Hepatocyte (in vitro differentiated cells): ENCODE results near the gene CECR2. TPM values are rescaled to one million over a fixed set of nuclear protein-coding genes. Genes with fewer than 3 reads are reported as not detected.

Experiments used
- DNase-seq: peaks from one replicate; pipeline ENCODE4 v3.0.0-alpha.2; 2016; ENCODE audit warnings: low spot score
- H2AFZ ChIP-seq: fragments of 200-600 bp; sonication (generic); 2 replicates; pipeline ENCODE4 v1.6.0; 2016; ENCODE audit warnings: antibody characterized with exemption, mild to moderate bottlenecking
- H3K27ac ChIP-seq: fragments of 200-600 bp; sonication (generic); 2 replicates; pipeline ENCODE4 v1.5.1; 2016; ENCODE audit warnings: mild to moderate bottlenecking
- H3K27me3 ChIP-seq: fragments of 200-600 bp; sonication (generic); 2 replicates; pipeline ENCODE4 v1.6.1; 2016
- H3K36me3 ChIP-seq: fragments of 200-600 bp; sonication (generic); replicated peaks from 2 replicates; pipeline ENCODE4 v1.5.1; 2016; ENCODE audit warnings: low read depth; ENCODE audit not compliant: insufficient read depth
- H3K4me1 ChIP-seq: fragments of 200-600 bp; sonication (generic); 2 replicates; pipeline ENCODE4 v1.5.1; 2016; ENCODE audit warnings: mild to moderate bottlenecking, moderate library complexity; ENCODE audit not compliant: insufficient read depth
- H3K4me2 ChIP-seq: fragments of 200-600 bp; sonication (generic); 2 replicates; pipeline ENCODE4 v1.6.0; 2016
- H3K4me3 ChIP-seq: fragments of 200-600 bp; sonication (generic); 2 replicates; pipeline ENCODE4 v1.5.1; 2016; ENCODE audit warnings: mild to moderate bottlenecking
- H3K79me2 ChIP-seq: fragments of 200-600 bp; sonication (generic); 2 replicates; pipeline ENCODE4 v1.6.0; 2017; ENCODE audit warnings: mild to moderate bottlenecking
- H3K9me2 ChIP-seq: fragments of 200-600 bp; sonication (generic); replicated peaks from 2 replicates; pipeline ENCODE4 v1.6.0; 2017; ENCODE audit warnings: mild to moderate bottlenecking; ENCODE audit not compliant: insufficient read depth
- H3K9me3 ChIP-seq: fragments of 200-600 bp; sonication (generic); 2 replicates; pipeline ENCODE4 v1.5.1; 2016; ENCODE audit warnings: low read depth, mild to moderate bottlenecking
- H4K20me1 ChIP-seq: fragments of 200-600 bp; sonication (generic); 2 replicates; pipeline ENCODE4 v1.6.0; 2016; ENCODE audit warnings: mild to moderate bottlenecking; ENCODE audit not compliant: insufficient read depth, poor library complexity, severe bottlenecking
- EZH2 ChIP-seq: fragments of 200-600 bp; sonication (generic); IDR thresholded peaks from 2 replicates; pipeline ENCODE4 v1.6.1; 2016; ENCODE audit warnings: antibody characterized with exemption, mild to moderate bottlenecking, borderline replicate concordance
- EZH2phosphoT487 ChIP-seq: fragments of 200-600 bp; sonication (generic); IDR thresholded peaks from one replicate; pipeline ENCODE4 v1.6.1; 2018; ENCODE audit warnings: antibody characterized with exemption, mild to moderate bottlenecking, low read depth, moderate library complexity; ENCODE audit not compliant: unreplicated experiment, severe bottlenecking
- WGBS: methylation state at CpG from one replicate; pipeline ENCODE4 v1.1.6; 2016; ENCODE audit warnings: low lambda C conversion rate; ENCODE audit errors: missing lambda C conversion rate; 5-methylcytosine and 5-hydroxymethylcytosine counted together
- polyA plus RNA-seq: library from polyadenylated mRNA; unstranded; fragments of >200 nt; fragmentation: Nextera tagmentation; extraction: Ambion mirVana; gene quantifications from 2 replicates; pipeline ENCODE4 v1.2.1, GENCODE V29; 2016
- total RNA-seq: library from RNA; depleted of rRNA; stranded (reverse); fragments of >200 nt; gene quantifications from 2 replicates; pipeline ENCODE4 v1.2.3, GENCODE V29; 2014
- TF ChIP-seq, protein P1 (sequence below): fragments of 200-600 bp; sonication (generic); IDR thresholded peaks from 2 replicates; pipeline ENCODE4 v1.5.1; 2016; ENCODE audit warnings: antibody characterized with exemption, mild to moderate bottlenecking; ENCODE audit not compliant: poor library complexity

Gene CECR2
- total and polyA plus RNA-seq, 2 experiments from 2014 or later = 2.2 to 3.6 TPM

DNA sequence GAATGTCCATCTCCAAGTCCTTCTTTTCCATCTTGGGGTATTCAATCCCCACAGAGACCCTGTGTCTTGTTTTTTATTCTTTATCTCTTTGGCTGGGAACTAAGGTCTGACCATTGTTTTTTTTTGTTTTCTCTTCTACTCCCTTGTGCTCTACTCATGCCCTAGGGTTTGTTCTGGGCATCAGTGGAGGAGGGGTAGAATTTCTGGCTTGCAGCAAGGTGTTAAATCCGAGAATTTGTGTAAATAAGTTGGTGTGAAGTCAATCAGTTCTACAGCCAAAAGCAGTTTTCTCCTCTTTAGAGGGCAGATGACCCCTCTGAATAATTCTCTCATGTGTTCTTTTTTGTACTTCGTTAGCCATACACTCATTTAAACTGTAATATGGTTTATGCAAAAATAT is 10.7 kb downstream of the CECR2 start:
- Histone ChIP-seq H4K20me1 (no peaks in the 10 kb centered on the region), H3K27me3 (no peaks in the 10 kb centered on the region), H3K36me3 (no peaks in the 10 kb centered on the region), H2AFZ (no peak overlapping the region), H3K9me3 (peaks cover 5% of the 10 kb centered on the region), H3K9me2 (no peaks in the 10 kb centered on the region), H3K4me2 (peak overlapping the region; percentile 39), H3K27ac (peak overlapping the region; percentile 10), H3K4me1 (peaks cover 22% of the 10 kb centered on the region), H3K79me2 (peaks cover 83% of the 10 kb centered on the region), H3K4me3 (no peak overlapping the region)
- TF ChIP-seq, protein P1, sequence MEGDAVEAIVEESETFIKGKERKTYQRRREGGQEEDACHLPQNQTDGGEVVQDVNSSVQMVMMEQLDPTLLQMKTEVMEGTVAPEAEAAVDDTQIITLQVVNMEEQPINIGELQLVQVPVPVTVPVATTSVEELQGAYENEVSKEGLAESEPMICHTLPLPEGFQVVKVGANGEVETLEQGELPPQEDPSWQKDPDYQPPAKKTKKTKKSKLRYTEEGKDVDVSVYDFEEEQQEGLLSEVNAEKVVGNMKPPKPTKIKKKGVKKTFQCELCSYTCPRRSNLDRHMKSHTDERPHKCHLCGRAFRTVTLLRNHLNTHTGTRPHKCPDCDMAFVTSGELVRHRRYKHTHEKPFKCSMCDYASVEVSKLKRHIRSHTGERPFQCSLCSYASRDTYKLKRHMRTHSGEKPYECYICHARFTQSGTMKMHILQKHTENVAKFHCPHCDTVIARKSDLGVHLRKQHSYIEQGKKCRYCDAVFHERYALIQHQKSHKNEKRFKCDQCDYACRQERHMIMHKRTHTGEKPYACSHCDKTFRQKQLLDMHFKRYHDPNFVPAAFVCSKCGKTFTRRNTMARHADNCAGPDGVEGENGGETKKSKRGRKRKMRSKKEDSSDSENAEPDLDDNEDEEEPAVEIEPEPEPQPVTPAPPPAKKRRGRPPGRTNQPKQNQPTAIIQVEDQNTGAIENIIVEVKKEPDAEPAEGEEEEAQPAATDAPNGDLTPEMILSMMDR = no peak
- TF ChIP-seq EZH2phosphoT487 (no peak), EZH2 (no peak)
- 46% methylated on average over 2 of the region's 2 CpGs for WGBS
- DNase-seq = no peak

DNA sequence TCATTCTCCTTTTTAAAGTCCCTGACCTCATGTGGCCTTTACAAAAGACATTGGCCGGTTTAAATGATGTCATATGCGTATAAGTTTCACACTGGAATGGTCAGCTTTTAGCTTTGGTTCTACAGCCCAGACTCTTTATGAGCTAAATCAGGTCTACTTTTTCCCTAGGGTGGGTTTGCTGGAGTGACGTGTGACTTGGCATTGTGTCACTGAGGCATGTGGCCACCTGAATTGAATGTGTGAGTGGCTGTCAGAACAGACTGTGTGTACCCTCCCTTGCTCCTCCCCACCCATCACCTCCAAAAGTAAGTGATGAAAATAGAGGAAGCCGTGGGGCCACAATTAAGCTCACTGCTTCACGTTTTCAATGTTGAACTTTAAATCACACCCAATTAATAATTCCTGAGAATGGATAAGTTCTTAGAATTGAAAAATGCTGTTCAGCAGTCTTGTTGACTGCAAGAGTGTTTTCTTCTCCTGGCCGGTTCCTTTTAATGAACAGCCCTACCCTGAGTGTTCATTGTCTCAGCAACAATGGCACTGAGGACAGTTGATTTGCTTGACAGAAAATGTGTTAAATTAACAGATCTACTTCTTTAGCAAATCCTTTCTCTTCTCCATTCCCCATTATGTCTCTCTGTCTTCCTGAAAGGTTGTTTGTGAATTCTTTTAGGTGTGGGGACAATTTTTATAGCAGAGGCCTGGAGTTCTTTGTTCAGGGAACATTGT is 11.3 kb downstream of the CECR2 start:
- no peak overlapping the region for H3K4me2 ChIP-seq
- no peaks in the 10 kb centered on the region for H3K27me3 ChIP-seq
- H3K9me2 ChIP-seq = no peaks in the 10 kb centered on the region
- H2AFZ ChIP-seq = no peak overlapping the region
- no peak overlapping the region for H3K4me3 ChIP-seq
- no peak for DNase-seq
- no peaks in the 10 kb centered on the region for H3K36me3 ChIP-seq
- H3K79me2 ChIP-seq = peaks cover 81% of the 10 kb centered on the region
- 67% methylated on average over 6 of the region's 6 CpGs for WGBS
- TF ChIP-seq, protein P1 = no peak
- TF ChIP-seq EZH2phosphoT487 = no peak
- no peak for TF ChIP-seq EZH2
- peaks cover 22% of the 10 kb centered on the region for H3K4me1 ChIP-seq
- H3K9me3 ChIP-seq = peaks cover 5% of the 10 kb centered on the region
- H4K20me1 ChIP-seq = no peaks in the 10 kb centered on the region
- H3K27ac ChIP-seq = no peak overlapping the region

DNA sequence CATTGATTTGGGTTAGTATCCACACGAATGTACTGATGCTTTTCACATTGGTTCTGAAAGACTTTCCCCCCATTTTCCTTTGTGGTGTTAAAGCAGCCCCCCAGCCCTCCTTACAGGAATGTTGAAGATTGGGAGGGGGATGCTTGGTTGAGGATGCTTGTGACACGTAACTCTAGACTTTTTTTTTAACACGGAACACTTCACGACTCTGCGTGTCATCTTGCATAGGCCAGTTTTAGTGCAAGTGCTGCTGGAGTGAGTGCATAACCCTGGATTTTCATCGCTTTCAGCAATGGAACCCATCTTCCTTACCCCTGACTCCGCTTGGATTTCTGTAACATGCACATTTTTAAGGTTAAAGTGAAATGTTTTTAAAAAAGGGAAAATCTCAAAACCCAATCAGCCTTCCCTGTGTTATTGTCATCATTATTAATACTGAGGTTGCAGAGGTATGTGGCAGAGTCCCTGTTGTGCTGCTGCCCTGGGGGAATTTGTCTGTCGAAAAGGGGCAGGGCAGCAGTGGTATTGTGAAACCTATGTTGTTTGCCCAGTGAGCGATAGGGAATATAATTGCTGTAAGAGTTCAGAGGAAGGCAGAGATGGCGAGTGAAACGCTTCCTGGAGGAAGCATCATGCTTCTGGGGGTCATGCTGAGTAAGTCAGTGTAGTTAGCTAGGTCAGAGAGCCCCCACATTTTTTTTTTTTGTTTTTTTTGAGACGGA is 12.1 kb downstream of the CECR2 start:
- 57% methylated on average over 12 of the region's 12 CpGs for WGBS
- Histone ChIP-seq H3K79me2 (peaks cover 81% of the 10 kb centered on the region), H3K27ac (peak overlapping the region; percentile 24), H3K4me1 (peaks cover 22% of the 10 kb centered on the region), H3K9me2 (no peaks in the 10 kb centered on the region), H3K4me2 (peak overlapping the region; percentile 7), H4K20me1 (no peaks in the 10 kb centered on the region), H3K36me3 (no peaks in the 10 kb centered on the region), H2AFZ (no peak overlapping the region), H3K27me3 (no peaks in the 10 kb centered on the region), H3K9me3 (peaks cover 5% of the 10 kb centered on the region), H3K4me3 (no peak overlapping the region)
- TF ChIP-seq, protein P1 = no peak
- TF ChIP-seq EZH2 = no peak
- TF ChIP-seq EZH2phosphoT487 = no peak
- DNase-seq = peak; percentile 64
